Measurements from ENCODE around the gene ATP5PB.
A peak's percentile ranks its signal among the peaks of the same experiment; 100 is the strongest.

ATP5PB gene

DNA sequence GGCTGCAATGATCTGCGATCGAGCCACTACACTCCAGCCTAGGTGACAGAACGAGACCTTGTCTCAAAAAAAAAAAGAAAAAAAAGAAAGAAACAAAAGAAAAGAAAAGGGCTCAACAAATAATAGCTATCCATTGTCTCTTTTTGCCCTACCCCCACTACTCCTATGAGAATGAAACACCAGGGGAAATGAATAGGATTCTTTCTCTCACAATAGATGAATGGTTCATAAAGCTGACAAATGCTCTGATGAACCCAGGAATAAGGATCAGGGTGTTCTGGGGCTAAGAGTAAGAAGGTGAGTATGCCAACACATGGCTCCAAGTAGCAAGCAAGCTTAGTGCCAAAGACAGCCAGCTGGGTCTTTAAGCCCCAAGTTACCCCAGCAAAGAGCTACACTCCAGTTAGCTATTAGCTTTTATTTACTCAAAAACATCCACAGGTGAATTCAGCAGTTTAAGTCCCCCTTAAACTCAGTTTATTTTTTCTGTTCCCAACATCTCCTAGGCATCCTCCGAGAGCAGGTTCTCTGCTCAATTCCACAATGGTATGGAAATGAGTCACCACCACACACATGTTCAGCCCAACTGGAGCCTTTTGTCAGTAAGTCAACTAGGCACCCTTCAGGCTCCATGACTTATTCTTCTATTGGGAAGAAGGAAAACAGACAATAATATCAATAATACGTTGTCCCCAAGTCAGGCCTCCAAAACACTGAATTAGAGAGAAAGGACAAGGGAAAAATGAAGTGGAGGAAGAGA is 49.9 kb downstream of the ATP5PB start:
- TF ChIP-seq, protein P1, sequence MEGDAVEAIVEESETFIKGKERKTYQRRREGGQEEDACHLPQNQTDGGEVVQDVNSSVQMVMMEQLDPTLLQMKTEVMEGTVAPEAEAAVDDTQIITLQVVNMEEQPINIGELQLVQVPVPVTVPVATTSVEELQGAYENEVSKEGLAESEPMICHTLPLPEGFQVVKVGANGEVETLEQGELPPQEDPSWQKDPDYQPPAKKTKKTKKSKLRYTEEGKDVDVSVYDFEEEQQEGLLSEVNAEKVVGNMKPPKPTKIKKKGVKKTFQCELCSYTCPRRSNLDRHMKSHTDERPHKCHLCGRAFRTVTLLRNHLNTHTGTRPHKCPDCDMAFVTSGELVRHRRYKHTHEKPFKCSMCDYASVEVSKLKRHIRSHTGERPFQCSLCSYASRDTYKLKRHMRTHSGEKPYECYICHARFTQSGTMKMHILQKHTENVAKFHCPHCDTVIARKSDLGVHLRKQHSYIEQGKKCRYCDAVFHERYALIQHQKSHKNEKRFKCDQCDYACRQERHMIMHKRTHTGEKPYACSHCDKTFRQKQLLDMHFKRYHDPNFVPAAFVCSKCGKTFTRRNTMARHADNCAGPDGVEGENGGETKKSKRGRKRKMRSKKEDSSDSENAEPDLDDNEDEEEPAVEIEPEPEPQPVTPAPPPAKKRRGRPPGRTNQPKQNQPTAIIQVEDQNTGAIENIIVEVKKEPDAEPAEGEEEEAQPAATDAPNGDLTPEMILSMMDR (conservative IDR thresholded peaks at IDR 0.05), result no peak

DNA sequence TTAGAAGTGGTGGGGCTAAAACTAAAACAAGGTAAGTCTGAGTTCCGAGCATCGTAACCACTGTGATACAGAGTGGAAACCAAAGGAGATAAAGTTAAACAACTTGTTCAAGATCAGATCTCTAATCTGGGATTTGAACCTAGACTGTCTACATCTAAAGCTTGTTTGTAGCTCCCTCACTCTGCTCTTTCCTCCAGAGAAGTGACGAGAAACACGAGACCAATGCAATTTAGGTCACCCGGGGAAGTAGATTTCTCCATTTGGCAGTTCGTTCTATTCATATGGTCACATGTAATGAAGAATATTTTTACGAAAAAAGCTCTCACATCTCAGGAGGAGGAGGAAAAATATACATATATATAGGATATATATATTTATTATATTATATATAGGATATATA is 52.4 kb downstream of the ATP5PB start:
- TF ChIP-seq, protein P1 (conservative IDR thresholded peaks at IDR 0.05), result no peak

More for the DNA sequence above, 49.9 kb downstream of the ATP5PB start:
- no peak overlapping the region for H3K27ac ChIP-seq

DNA sequence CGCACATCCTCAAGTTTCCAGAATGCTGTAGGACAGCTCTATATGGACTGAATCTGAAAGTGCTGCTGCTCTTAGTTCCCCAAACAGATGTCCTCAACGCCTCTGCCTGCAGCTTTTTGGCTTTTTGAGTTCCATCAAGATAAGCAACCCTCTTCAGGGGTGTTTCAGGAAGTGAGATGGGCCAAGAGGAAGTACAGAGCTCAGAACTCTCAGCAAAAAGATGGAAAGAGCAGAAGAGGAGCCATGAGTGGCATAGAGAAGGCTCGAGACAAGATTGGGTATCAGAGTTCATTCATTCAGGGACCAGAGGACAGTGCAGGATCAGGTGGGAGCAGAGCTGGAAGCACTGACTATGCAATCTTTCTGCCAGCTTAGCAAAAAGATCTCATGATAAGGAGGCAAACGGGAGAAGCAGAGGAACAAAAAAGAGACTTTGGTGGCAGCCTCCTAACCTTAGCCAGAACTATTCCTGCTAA is 54.4 kb downstream of the ATP5PB start, which contains the start of the genes ADORA3 and TMIGD3:
Gene ADORA3 (minus strand): TSS at position 49 of the 476 bp plus-strand sequence. CDS start 279 bp downstream, outside the sequence.
Gene TMIGD3 (minus strand): TSS at position 49 of the 476 bp plus-strand sequence. CDS start 279 bp downstream, outside the sequence.
- TF ChIP-seq, protein P1 (conservative IDR thresholded peaks at IDR 0.05), result no peak
- no peak within 1 kb of the TSS for H3K27ac ChIP-seq

More for the DNA sequence above, 52.4 kb downstream of the ATP5PB start:
- H3K27ac ChIP-seq, result no peak overlapping the region

GRCh38 chr1:111504097-111504496 is 54.8 kb downstream of the ATP5PB start:
- H3K27ac ChIP-seq, result no peak overlapping the region
- TF ChIP-seq, protein P1 (conservative IDR thresholded peaks at IDR 0.05), result no peak

DNA sequence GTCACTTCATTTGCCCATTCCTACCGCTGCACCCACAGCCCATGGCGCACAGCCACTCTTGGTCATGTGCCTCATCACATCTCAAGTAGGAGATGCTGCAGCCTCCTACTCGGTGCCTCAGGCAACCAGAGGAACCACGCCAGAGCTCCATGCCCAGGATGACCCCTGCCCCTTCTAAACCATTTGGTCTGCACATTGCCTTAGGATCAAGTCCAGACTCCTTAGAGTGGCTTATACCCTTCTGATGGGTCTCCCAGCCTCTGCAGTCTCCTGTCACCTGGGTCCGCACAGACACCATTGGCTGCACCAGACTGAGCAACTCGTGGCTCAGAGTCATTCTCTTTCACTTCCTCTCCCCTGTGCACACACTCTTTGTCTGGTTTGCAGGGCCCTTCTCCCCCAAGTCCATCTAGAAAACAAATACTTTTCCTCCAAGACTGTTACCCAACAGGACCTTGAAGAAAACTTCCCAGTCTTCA is 56.4 kb downstream of the ATP5PB start:
- TF ChIP-seq, protein P1 (conservative IDR thresholded peaks at IDR 0.05), result no peak
- H3K27ac ChIP-seq, result no peak overlapping the region

- peak overlapping the region; percentile 83; the same call in 1 of the 2 replicates for H3K27ac ChIP-seq
- TF ChIP-seq, protein P1 (conservative IDR thresholded peaks at IDR 0.05), result no peak
These were observed 57.3 kb downstream of the ATP5PB start for GRCh38 chr1:111506561-111506960.

GRCh38 chr1:111507411-111508201 is 58.3 kb downstream of the ATP5PB start:
- TF ChIP-seq, protein P1 (conservative IDR thresholded peaks at IDR 0.05), result no peak
- peak overlapping the region; percentile 83 for H3K27ac ChIP-seq
